Rectal smooth muscle tissue (tissue), 1 donor: Measurements from ENCODE around the gene CCR5.

Experiments
- H3K27ac ChIP-seq: one replicate; pipeline ENCODE4 v1.7.0; 2013; ENCODE audit warnings: low read depth, low read length, inconsistent platforms
- H3K27me3 ChIP-seq: one replicate; pipeline ENCODE4 v1.7.0; 2013; ENCODE audit warnings: low read length; ENCODE audit not compliant: control insufficient read depth, insufficient read depth
- H3K36me3 ChIP-seq: one replicate; pipeline ENCODE4 v1.7.0; 2013; ENCODE audit warnings: low read length; ENCODE audit not compliant: control insufficient read depth, insufficient read depth
- H3K4me1 ChIP-seq: one replicate; pipeline ENCODE4 v1.7.0; 2013; ENCODE audit warnings: low read length; ENCODE audit not compliant: control insufficient read depth, insufficient read depth
- H3K4me3 ChIP-seq: one replicate; pipeline ENCODE4 v1.7.0; 2013; ENCODE audit warnings: low read length
- H3K9ac ChIP-seq: one replicate; pipeline ENCODE4 v1.7.0; 2013; ENCODE audit warnings: low read length

Gene CCR5

DNA sequence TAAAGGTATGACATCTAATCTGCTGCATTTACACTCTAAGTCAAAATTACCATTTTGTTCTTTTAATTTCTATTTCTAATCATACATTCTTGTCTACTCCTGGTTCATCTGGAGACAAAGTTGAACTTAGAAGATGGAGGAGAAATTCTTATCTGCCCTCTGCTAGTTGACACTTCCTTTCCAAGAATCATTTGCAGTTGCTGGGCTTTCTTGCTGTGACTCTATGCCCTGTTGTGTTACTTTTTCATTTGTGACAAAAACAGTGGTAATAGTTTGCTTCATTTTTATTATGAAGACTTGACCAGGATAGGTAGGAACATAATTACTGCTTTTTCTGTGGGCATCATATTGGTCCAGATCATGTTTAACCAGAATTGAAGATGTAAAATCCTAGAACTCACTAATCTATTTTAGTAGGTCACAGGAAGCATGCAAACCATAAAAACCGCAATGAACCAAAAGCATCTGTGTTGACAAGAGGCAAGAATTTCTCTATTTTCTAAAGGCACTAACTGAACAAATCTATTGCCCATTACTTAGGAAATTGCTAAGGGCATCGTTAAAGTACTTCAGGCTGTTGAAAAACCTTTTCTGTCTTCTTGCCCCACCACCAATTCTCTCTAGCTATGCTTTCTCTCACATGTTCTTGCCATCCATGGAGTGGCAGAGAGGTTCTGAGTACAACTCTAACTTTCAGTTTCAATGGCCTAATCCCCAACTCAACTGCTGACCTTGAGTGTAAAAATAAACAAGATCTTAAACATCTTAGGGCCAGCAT is 21.1 kb upstream of the CCR5 start:
- no peaks in the 10 kb centered on the region for H3K4me1 ChIP-seq
- no peak overlapping the region for H3K4me3 ChIP-seq
- H3K36me3 ChIP-seq: no peaks in the 10 kb centered on the region
- H3K27ac ChIP-seq: no peak overlapping the region
- no peak overlapping the region for H3K9ac ChIP-seq
- H3K27me3 ChIP-seq: no peaks in the 10 kb centered on the region

DNA sequence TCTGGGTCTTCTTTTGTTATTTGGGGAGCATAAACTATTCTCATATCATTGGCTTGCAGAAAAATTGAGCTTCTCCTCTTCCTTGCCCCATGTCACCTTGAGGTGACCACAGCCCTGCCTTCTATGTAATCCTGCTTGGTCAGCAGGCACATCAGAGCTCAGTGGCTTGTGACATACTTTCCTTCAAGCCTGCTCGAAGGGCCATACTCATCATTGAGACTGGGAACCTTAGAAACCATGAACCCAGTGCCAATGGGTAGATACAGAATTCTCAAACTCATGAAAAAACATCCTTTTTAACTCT is 20.5 kb upstream of the CCR5 start:
- Histone ChIP-seq H3K27me3 (no peaks in the 10 kb centered on the region), H3K36me3 (no peaks in the 10 kb centered on the region), H3K9ac (no peak overlapping the region), H3K27ac (no peak overlapping the region), H3K4me1 (no peaks in the 10 kb centered on the region), H3K4me3 (no peak overlapping the region)

DNA sequence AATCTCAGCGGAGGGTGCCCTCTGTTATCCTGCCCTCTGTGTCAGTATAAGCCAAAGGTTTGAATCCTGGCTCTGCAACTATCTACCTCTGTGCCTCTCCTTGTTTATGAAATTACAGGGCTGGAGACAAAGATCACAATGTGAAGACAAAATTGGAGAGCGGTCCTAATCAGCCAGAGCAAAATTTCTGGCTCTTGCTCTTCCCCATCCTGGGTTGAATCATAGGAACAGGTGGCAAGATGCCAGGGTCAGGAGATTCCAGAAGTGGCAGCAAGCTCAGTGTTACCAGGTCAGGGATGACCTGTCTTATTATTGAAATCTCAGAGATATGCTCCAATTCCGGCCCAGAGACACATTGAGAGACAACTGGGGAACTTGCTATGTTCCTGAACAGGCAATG is 19.1 kb upstream of the CCR5 start:
- no peaks in the 10 kb centered on the region for H3K4me1 ChIP-seq
- no peaks in the 10 kb centered on the region for H3K36me3 ChIP-seq
- no peak overlapping the region for H3K27ac ChIP-seq
- H3K9ac ChIP-seq: no peak overlapping the region
- no peaks in the 10 kb centered on the region for H3K27me3 ChIP-seq
- H3K4me3 ChIP-seq: no peak overlapping the region

DNA sequence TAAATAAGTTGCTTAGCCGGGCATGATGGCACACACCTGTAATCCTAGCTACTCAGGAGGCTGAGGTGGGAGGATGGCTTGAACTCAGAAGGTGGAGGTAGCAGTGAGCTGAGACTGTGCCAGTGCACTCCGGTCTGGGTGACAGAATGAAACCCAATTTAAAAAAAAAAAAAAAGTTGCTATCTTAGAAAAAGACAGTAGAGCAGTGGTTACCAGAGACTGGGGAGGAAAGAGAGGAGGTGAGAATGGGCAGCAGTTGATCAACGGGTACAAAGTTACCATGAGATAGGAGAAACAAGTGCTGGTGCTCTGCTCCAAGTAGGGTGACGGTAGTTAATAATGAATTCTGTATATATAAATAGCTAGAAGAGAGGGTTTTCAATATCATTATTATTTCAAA is 17.7 kb upstream of the CCR5 start:
- Histone ChIP-seq H3K4me1 (no peaks in the 10 kb centered on the region), H3K4me3 (no peak overlapping the region), H3K27ac (no peak overlapping the region)

DNA sequence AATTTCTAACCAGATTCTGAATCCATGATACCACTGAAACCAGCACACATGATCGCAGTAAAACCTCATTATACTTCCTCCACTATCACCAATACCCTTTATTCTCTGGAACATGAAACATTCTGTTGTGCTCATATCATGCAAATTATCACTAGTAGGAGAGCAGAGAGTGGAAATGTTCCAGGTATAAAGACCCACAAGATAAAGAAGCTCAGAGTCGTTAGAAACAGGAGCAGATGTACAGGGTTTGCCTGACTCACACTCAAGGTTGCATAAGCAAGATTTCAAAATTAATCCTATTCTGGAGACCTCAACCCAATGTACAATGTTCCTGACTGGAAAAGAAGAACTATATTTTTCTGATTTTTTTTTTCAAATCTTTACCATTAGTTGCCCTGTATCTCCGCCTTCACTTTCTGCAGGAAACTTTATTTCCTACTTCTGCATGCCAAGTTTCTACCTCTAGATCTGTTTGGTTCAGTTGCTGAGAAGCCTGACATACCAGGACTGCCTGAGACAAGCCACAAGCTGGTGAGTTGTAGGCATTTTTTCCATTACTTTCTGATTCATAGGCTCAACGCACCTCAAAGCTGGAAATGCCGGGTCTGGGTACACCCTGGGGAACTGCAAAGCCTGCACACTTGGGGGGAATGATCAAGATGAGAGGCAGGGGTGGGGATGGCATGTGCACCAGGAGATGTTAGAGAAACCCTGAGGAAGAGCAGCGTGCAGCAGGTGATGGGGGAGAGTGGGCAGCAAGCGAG is 16.9 kb upstream of the CCR5 start, which contains the start of gene CCR2:
TSS of gene CCR2 (plus strand) at position 465 of the 764 bp plus-strand sequence. CDS start 3,417 bp downstream, outside the sequence.
- Histone ChIP-seq H3K27me3 (no peaks in the 10 kb centered on the region), H3K27ac (no peak within 1 kb of the TSS), H3K9ac (no peak within 1 kb of the TSS), H3K4me1 (no peaks in the 10 kb centered on the region), H3K36me3 (no peaks in the 10 kb centered on the region), H3K4me3 (no peak within 1 kb of the TSS)

More for the DNA sequence above, 17.7 kb upstream of the CCR5 start:
- H3K27me3 ChIP-seq: no peaks in the 10 kb centered on the region
- H3K9ac ChIP-seq: no peak overlapping the region
- H3K36me3 ChIP-seq: no peaks in the 10 kb centered on the region

DNA sequence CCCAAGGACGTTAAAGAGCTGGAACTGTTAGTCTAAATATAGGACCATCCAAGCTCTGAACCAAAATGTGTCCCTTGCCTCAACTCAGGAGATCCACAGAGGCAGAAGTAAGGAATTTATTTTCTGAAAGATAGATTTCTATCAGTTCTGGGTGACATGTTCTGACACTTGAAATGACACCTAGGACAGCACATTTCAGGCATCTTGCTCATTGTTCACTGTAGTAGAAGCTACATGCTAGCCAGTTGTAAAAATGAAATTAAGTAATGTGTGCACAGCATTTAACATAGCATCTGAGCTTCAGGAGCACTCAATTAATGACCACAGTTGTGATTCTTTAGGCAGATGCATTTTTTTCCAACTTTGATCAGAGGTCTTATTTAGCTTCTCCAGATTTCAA is 16.3 kb upstream of the CCR5 start:
- H3K27me3 ChIP-seq: no peaks in the 10 kb centered on the region
- no peaks in the 10 kb centered on the region for H3K4me1 ChIP-seq
- H3K9ac ChIP-seq: no peak overlapping the region
- no peak overlapping the region for H3K27ac ChIP-seq
- H3K4me3 ChIP-seq: no peak overlapping the region
- H3K36me3 ChIP-seq: no peaks in the 10 kb centered on the region

DNA sequence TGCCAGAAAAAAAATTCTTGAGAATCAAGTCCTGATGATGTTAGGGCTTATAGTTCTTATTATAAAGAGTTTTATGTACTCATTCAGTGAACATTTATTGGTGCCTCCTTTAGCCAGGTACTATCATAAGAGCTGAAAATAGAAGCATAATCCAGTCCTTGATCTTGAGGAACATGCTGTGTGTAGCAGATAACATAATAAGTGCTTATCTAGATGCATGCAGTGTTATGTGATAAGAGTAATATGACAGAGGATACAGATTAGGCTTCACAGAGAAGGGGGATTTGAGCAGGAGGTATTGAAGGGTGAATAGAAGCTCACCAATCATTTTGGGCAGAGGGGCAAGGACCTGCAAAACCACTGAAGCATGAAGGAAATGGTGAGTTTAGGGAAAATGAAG is 15.8 kb upstream of the CCR5 start:
- H3K27ac ChIP-seq: no peak overlapping the region
- H3K9ac ChIP-seq: no peak overlapping the region
- H3K4me1 ChIP-seq: no peaks in the 10 kb centered on the region
- no peaks in the 10 kb centered on the region for H3K27me3 ChIP-seq
- H3K36me3 ChIP-seq: no peaks in the 10 kb centered on the region
- no peak overlapping the region for H3K4me3 ChIP-seq

DNA sequence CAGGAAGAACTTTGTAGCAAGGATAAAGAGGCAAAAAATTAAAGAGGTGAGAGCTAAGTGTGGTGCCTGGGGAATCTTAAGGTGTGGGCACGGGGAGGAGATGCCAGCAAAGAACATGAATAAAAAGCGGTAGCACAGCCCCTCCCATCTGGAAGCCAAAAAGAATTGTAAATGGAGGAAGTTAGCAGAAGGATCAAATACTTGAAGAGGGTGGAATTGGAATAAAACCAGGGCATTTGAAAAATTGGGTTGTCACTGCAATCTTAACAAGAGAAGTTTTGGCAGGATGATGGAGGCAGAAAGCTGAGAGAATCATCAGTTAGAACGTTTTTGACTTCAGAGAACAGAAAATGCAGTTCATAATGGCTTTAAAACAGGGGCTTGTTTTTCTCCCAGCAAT is 14.5 kb upstream of the CCR5 start:
- H3K27me3 ChIP-seq: no peaks in the 10 kb centered on the region
- no peak overlapping the region for H3K9ac ChIP-seq
- H3K4me1 ChIP-seq: no peaks in the 10 kb centered on the region
- no peaks in the 10 kb centered on the region for H3K36me3 ChIP-seq
- no peak overlapping the region for H3K4me3 ChIP-seq
- H3K27ac ChIP-seq: no peak overlapping the region

DNA sequence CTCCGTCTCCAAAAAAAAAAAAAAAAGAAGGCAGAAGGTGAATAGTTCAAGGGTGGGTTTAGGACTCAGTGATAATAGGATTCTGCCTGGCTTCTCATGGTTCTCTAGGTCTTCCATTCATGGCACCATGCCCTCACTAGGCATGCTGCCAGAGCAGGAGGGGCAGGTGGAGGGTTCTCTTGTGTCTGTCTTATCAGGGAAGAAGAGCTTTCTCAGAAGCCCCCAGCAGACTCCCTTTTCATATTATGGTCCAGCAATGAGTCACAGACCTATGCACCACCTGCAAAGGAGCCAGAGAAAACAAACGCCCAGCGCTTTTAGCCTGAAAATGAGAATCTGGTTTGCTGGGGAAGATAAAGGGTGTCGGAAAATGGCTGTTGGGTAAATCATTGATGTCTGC is 13.8 kb upstream of the CCR5 start:
- Histone ChIP-seq H3K4me3 (no peak overlapping the region), H3K36me3 (no peaks in the 10 kb centered on the region), H3K27me3 (no peaks in the 10 kb centered on the region), H3K4me1 (no peaks in the 10 kb centered on the region), H3K9ac (no peak overlapping the region), H3K27ac (no peak overlapping the region)

DNA sequence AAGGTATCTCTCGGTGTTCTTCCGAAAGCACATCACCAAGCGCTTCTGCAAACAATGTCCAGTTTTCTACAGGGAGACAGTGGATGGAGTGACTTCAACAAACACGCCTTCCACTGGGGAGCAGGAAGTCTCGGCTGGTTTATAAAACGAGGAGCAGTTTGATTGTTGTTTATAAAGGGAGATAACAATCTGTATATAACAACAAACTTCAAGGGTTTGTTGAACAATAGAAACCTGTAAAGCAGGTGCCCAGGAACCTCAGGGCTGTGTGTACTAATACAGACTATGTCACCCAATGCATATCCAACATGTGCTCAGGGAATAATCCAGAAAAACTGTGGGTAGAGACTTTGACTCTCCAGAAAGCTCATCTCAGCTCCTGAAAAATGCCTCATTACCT is 12.3 kb upstream of the CCR5 start:
- H3K36me3 ChIP-seq: no peaks in the 10 kb centered on the region
- no peaks in the 10 kb centered on the region for H3K4me1 ChIP-seq
- H3K27me3 ChIP-seq: no peaks in the 10 kb centered on the region
- no peak overlapping the region for H3K4me3 ChIP-seq
- H3K9ac ChIP-seq: no peak overlapping the region
- no peak overlapping the region for H3K27ac ChIP-seq

DNA sequence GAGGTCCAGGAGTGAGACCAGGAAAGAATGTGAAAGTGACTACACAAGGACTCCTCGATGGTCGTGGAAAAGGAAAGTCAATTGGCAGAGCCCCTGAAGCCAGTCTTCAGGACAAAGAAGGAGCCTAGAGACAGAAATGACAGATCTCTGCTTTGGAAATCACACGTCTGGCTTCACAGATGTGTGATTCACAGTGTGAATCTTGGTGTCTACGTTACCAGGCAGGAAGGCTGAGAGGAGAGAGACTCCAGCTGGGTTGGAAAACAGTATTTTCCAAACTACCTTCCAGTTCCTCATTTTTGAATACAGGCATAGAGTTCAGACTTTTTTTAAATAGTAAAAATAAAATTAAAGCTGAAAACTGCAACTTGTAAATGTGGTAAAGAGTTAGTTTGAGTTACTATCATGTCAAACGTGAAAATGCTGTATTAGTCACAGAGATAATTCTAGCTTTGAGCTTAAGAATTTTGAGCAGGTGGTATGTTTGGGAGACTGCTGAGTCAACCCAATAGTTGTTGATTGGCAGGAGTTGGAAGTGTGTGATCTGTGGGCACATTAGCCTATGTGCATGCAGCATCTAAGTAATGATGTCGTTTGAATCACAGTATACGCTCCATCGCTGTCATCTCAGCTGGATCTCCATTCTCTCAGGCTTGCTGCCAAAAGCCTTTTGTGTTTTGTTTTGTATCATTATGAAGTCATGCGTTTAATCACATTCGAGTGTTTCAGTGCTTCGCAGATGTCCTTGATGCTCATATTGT is 10.8 kb upstream of the CCR5 start:
- no peaks in the 10 kb centered on the region for H3K4me1 ChIP-seq
- H3K4me3 ChIP-seq: no peak overlapping the region
- H3K36me3 ChIP-seq: no peaks in the 10 kb centered on the region
- no peaks in the 10 kb centered on the region for H3K27me3 ChIP-seq
- H3K9ac ChIP-seq: no peak overlapping the region
- H3K27ac ChIP-seq: no peak overlapping the region

DNA sequence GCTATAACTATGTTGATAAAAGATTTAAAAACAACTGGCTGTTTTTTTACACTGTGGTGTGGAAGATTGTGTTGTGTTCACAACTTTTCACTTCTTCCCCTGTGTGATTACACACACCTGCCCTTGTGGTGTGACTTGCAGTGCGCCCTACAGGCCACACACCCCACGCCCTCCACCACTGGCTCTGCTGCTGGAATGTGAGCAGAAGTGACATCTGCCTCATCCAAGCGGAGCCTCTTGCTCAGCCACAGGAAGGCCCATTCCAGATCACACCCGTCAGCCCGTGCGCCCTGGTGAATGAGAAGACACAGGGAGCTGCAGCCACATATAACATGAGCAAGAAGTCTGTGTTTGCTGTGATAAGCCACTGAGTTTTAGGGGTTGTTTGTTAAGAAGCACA is 9.8 kb upstream of the CCR5 start:
- Histone ChIP-seq H3K4me3 (no peak overlapping the region), H3K27me3 (no peaks in the 10 kb centered on the region), H3K36me3 (no peaks in the 10 kb centered on the region), H3K4me1 (no peaks in the 10 kb centered on the region), H3K9ac (no peak overlapping the region), H3K27ac (no peak overlapping the region)
